WERI-Rb-1 (cell line): Measurements from ENCODE around the gene SORBS2.

Experiments
- DNase-seq: peaks from one replicate; pipeline ENCODE4 v3.0.0-alpha.2; 2020
- H3K27ac ChIP-seq: fragments of 250-450 bp; sonication (Bioruptor Pico); 2 replicates; pipeline ENCODE4 v1.5.1; 2020; ENCODE audit warnings: mild to moderate bottlenecking, moderate library complexity
- H3K27me3 ChIP-seq: fragments of 250-450 bp; sonication (Bioruptor Pico); 2 replicates; pipeline ENCODE4 v1.5.1; 2021; ENCODE audit warnings: mild to moderate bottlenecking, low read depth, moderate library complexity; ENCODE audit not compliant: insufficient read depth, severe bottlenecking
- H3K36me3 ChIP-seq: fragments of 250-450 bp; sonication (Bioruptor Pico); 2 replicates; pipeline ENCODE4 v1.5.1; 2020; ENCODE audit warnings: mild to moderate bottlenecking, moderate library complexity
- H3K4me3 ChIP-seq: 2 replicates; pipeline ENCODE4 v1.5.1; 2011; ENCODE audit warnings: low read depth, mild to moderate bottlenecking, control low read depth, low read length
- H3K9me3 ChIP-seq: fragments of 250-450 bp; sonication (Bioruptor Pico); 2 replicates; pipeline ENCODE4 v1.5.1; 2021; ENCODE audit warnings: mild to moderate bottlenecking, moderate library complexity; ENCODE audit not compliant: severe bottlenecking
- CTCF ChIP-seq: IDR thresholded peaks from 2 replicates; pipeline ENCODE4 v1.5.1; 2011; ENCODE audit warnings: low read depth, mild to moderate bottlenecking, control low read depth, inconsistent platforms, low read length

SORBS2 gene

DNA sequence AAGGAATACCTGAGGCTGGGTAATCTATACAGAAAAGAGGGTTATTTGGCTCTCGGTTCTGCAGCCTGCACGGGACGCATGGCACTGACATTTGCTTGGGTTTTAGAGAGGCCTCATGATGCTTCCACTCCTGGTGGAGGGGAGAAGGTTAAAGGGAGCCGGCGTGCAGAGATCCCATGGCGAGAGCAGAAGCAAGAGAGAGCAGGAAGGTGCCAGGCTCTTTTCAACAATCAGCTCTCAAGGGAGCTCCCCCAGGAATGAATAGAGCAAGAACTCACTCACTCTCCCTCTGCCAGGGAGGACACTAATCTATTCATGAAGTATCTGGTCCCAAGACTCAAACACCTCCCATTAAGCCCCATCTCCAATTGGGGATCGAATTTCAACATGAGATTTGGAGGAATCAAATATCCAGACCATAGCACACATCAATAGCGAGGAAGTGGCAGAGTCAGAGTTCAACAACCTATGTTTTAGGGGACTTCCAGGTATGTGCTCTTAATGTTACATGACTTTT is 109.8 kb downstream of the SORBS2 start:
- no peak overlapping the region for H3K4me3 ChIP-seq
- no peaks in the 10 kb centered on the region for H3K9me3 ChIP-seq
- no peaks in the 10 kb centered on the region for H3K36me3 ChIP-seq
- no peaks in the 10 kb centered on the region for H3K27me3 ChIP-seq
- no peak for TF ChIP-seq CTCF
- no peak overlapping the region for H3K27ac ChIP-seq
- DNase-seq: no peak

DNA sequence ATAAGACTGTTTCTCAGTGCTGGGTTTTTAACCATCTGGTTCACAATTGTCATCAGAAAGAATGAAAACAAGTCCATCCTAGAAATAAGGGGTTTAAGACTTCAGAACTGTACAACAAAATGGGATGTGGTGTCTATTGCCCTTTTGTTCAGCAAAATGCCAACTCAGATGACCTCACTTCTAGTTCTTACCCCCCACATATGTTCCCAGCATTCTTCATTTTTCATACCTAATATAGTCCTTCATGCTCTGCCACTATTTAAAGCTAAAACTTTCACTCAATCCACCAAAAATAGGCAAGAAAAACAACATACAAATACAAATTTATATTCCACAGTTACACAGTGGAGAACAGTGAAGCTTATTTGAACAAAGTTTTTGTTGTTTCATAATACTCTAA is 111.4 kb downstream of the SORBS2 start:
- Histone ChIP-seq H3K4me3 (no peak overlapping the region), H3K36me3 (no peaks in the 10 kb centered on the region), H3K9me3 (no peaks in the 10 kb centered on the region), H3K27me3 (no peaks in the 10 kb centered on the region), H3K27ac (no peak overlapping the region; the same call in 1 of the 2 replicates)
- no peak for TF ChIP-seq CTCF
- DNase-seq: no peak

DNA sequence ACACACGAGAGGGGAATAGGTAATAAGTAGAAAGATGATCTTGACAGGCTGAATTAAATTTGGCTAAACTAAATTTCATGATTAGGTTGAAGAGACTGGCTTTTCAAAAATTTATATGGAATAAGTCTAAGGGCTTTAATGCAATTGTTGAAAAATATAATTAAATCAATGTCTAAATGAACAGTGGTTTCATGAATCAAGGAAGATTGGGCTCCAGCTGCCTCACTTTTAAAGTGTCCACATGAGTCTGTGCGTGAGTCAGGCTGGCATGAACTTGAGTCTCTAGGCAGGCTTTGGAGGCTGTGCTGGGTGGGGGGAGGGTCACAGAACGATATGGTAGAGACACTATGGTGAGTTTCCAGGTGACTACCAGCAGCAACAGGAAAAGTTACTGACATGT is 111.9 kb downstream of the SORBS2 start:
- Histone ChIP-seq H3K27me3 (no peaks in the 10 kb centered on the region), H3K4me3 (no peak overlapping the region), H3K27ac (no peak overlapping the region), H3K9me3 (no peaks in the 10 kb centered on the region), H3K36me3 (no peaks in the 10 kb centered on the region)
- no peak for DNase-seq
- no peak for TF ChIP-seq CTCF

DNA sequence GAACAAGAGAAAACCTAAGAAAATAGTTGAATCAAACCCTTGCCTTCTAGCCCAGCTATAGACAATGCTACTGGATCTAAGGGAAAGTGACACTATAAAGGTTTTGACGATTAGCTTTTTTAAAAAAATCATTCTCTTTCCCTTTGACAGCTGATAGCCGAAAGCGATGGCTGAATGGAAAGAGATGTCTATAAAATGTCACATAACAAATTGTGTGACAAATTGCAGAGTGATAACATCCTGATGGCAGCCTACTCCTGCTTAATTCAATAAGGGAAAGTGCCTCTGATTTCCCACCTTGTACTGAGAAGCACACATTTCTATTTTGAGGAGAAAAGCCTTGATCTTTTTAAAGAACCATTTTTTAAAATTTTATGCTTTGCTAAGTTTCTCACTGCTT is 114.5 kb downstream of the SORBS2 start:
- DNase-seq: no peak
- H3K4me3 ChIP-seq: no peak overlapping the region
- TF ChIP-seq CTCF: no peak
- no peak overlapping the region for H3K27ac ChIP-seq
- H3K36me3 ChIP-seq: no peaks in the 10 kb centered on the region
- no peaks in the 10 kb centered on the region for H3K27me3 ChIP-seq
- H3K9me3 ChIP-seq: no peaks in the 10 kb centered on the region

DNA sequence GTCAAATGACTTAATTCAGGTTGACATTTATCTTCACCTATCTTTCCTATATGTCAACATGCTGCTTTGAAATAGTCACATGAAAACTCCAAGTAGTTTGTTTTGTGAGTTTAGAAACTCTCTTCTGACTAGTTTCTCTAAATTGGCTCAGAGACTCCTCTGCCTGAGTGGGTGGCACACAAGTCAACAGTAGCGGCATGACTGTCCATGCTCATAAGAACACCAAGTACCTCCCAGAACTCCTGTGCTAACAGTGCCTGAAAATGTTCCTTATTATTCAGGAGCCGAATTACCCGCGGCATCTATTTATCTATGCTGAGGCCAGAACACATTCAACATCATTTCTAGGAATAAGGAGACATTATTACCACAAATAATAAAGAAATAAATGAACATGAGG is 116.3 kb downstream of the SORBS2 start:
- H3K36me3 ChIP-seq: no peaks in the 10 kb centered on the region
- no peaks in the 10 kb centered on the region for H3K9me3 ChIP-seq
- TF ChIP-seq CTCF: no peak

DNA sequence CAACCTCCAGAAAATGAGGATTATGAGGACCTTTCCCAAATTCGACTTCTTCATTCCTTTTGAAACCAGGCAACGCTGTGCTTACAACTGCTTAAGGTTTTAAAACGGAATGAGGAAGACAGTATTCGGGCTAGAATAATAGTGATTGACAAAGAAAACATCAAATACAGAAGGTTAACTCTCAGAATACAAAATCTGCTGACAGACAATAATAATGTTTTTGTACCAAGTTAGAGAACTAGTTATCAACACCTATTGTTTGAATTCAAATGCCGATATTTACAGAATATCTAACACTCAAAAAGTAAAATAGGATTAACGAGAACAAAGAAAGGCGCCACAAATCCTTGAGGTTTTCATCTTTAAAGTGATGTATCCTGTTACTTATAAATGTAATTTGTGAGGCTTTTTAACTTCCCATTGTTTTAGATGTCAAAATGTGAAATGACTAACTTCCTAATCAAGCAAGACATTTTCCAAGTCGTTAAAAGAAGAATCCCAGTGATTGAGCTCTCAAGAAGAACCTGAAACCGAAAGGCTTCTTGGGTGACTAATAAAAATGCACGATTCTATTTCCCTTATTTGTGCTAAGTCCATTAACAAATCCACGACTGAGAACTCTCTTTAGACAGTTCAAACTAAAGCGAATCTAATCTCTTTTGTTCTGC is 118.3 kb downstream of the SORBS2 start:
- Histone ChIP-seq H3K36me3 (no peaks in the 10 kb centered on the region), H3K4me3 (no peak overlapping the region), H3K27ac (no peak overlapping the region), H3K27me3 (no peaks in the 10 kb centered on the region), H3K9me3 (no peaks in the 10 kb centered on the region)
- DNase-seq: no peak
- no peak for TF ChIP-seq CTCF

More for the DNA sequence above, 116.3 kb downstream of the SORBS2 start:
- Histone ChIP-seq H3K4me3 (no peak overlapping the region), H3K27ac (no peak overlapping the region), H3K27me3 (no peaks in the 10 kb centered on the region)
- DNase-seq: no peak
